ENCODE measurements around the gene ZNF892. TPM values are rescaled to one million over a fixed set of nuclear protein-coding genes. Genes with fewer than 3 reads are reported as not detected.

Gene ZNF892
- total and polyA plus RNA-seq, 9 of the 15 experiments (the other 6 are each of a cell fraction or from before 2014, with no cell fraction given): 0.07 to 0.13 (median 0.09) TPM; not detected in 6

GRCh38 chr2:95207111-95207961, at the start of gene ZNF892 (continued):
- TF ChIP-seq ETS1 (conservative IDR thresholded peaks at IDR 0.05; ENCODE audit: control insufficient read depth, low read depth, low read length): peak; percentile 64; the same call in 1 of the 2 replicates
- peak; percentile 70 to 73 for TF ChIP-seq RAD21 (CRISPR knock-in tag; conservative IDR thresholded peaks at IDR 0.05 in 1 of 2, IDR thresholded peaks at IDR 0.05 in 1 of 2)
- no peak for TF ChIP-seq IRF2 (CRISPR knock-in tag; IDR thresholded peaks at IDR 0.05)
- no peak for TF ChIP-seq RERE (CRISPR knock-in tag; IDR thresholded peaks at IDR 0.05; ENCODE audit: borderline replicate concordance)
- TF ChIP-seq PHTF2 (CRISPR knock-in tag; IDR thresholded peaks at IDR 0.05): no peak
- TF ChIP-seq NEUROD1 (IDR thresholded peaks at IDR 0.05; ENCODE audit: borderline replicate concordance, low read depth, low read length, partially characterized antibody): no peak
- TF ChIP-seq FOXM1 (IDR thresholded peaks at IDR 0.05; ENCODE audit: low read depth): no peak
- no peak for TF ChIP-seq FOXM1 (CRISPR knock-in tag; IDR thresholded peaks at IDR 0.05; ENCODE audit: low read depth)
- TF ChIP-seq ZHX1 (conservative IDR thresholded peaks at IDR 0.05; ENCODE audit: low read length): no peak
- TF ChIP-seq BCOR (IDR thresholded peaks at IDR 0.05): no peak
- no peak for TF ChIP-seq JUNB (CRISPR knock-in tag; conservative IDR thresholded peaks at IDR 0.05)
- no peak for TF ChIP-seq ZFPM2 (CRISPR knock-in tag; IDR thresholded peaks at IDR 0.05)
- peak; percentile 49; the same call in 1 of the 2 replicates for TF ChIP-seq MYC (IDR thresholded peaks at IDR 0.05; ENCODE audit: low read depth, low read length)
- TF ChIP-seq MYC (CRISPR knock-in tag; IDR thresholded peaks at IDR 0.05; ENCODE audit: borderline replicate concordance, low read depth): no peak
- no peak for TF ChIP-seq ZNF830 (CRISPR knock-in tag; IDR thresholded peaks at IDR 0.05)
- TF ChIP-seq USF1 (CRISPR knock-in tag; IDR thresholded peaks at IDR 0.05): no peak
- TF ChIP-seq GABPB2 (CRISPR knock-in tag; conservative IDR thresholded peaks at IDR 0.05): no peak

Measured in K562 (cell line).